Endodermal cell (in vitro differentiated cells): ENCODE measurements around the gene XYLT1. TPM values are rescaled to one million over a fixed set of nuclear protein-coding genes. Genes with fewer than 3 reads are reported as not detected.
"Not testable (repeated sequence)": the region's sequence is repeated elsewhere in the genome, so short reads cannot be mapped to it uniquely, and the experiment has no call there.

ENCODE experiments used
- DNase-seq: peaks from one replicate; pipeline ENCODE4 v3.0.0-alpha.2; 2017
- H3K27ac ChIP-seq: 2 replicates; pipeline ENCODE4 v1.5.1; 2013; ENCODE audit warnings: mild to moderate bottlenecking, low read depth, low read length, moderate library complexity
- H3K27me3 ChIP-seq: 2 replicates; pipeline ENCODE4 v1.6.1; 2013; ENCODE audit warnings: mild to moderate bottlenecking, low read length, moderate library complexity; ENCODE audit not compliant: insufficient read depth, control insufficient read depth, poor library complexity, severe bottlenecking
- H3K36me3 ChIP-seq: 2 replicates; pipeline ENCODE4 v1.7.0; 2013; ENCODE audit warnings: mild to moderate bottlenecking, low read length, moderate library complexity; ENCODE audit not compliant: control insufficient read depth, insufficient read depth
- H3K4me1 ChIP-seq: one replicate; pipeline ENCODE4 v1.7.0; 2013; ENCODE audit warnings: low read length; ENCODE audit not compliant: control insufficient read depth, insufficient read depth
- H3K4me3 ChIP-seq: 2 replicates; pipeline ENCODE4 v1.5.1; 2013; ENCODE audit warnings: mild to moderate bottlenecking, low read length, moderate library complexity
- H3K9ac ChIP-seq: 2 replicates; pipeline ENCODE4 v1.6.1; 2013; ENCODE audit warnings: mild to moderate bottlenecking, low read length, moderate library complexity; ENCODE audit not compliant: poor library complexity, severe bottlenecking; ENCODE audit errors: extremely low read depth
- H3K9me3 ChIP-seq: 2 replicates; pipeline ENCODE4 v1.6.1; 2013; ENCODE audit warnings: mild to moderate bottlenecking, low read length, moderate library complexity; ENCODE audit not compliant: control insufficient read depth
- H3K27ac Mint-ChIP-seq: 2 replicates; pipeline ENCODE4 v1.8.0; 2020; ENCODE audit warnings: mixed read lengths
- H3K27me3 Mint-ChIP-seq: 2 replicates; pipeline ENCODE4 v1.8.0; 2021; ENCODE audit warnings: mild to moderate bottlenecking, mixed read lengths; ENCODE audit not compliant: insufficient read depth
- H3K36me3 Mint-ChIP-seq: 2 replicates; pipeline ENCODE4 v1.8.0; 2020; ENCODE audit warnings: low read depth, mixed read lengths
- H3K4me1 Mint-ChIP-seq: 2 replicates; pipeline ENCODE4 v1.8.0; 2020; ENCODE audit warnings: mixed read lengths
- H3K4me3 Mint-ChIP-seq: 2 replicates; pipeline ENCODE4 v1.8.0; 2020; ENCODE audit warnings: mild to moderate bottlenecking, moderate library complexity, mixed read lengths
- H3K9me3 Mint-ChIP-seq: 2 replicates; pipeline ENCODE4 v1.8.0; 2020; ENCODE audit warnings: mild to moderate bottlenecking, mixed read lengths
- WGBS, 2 experiments: methylation state at CpG; one replicate each; pipeline versions ENCODE4 v1.1.5 to v1.1.7; 2013; ENCODE audit warnings: missing lambda C conversion rate in 2 of 2, mixed read lengths in 1 of 2; ENCODE audit not compliant: insufficient coverage in 1 of 2, insufficient read length in 1 of 2; 5-methylcytosine and 5-hydroxymethylcytosine counted together
- total RNA-seq, 2 donors: library from RNA; stranded (reverse); fragmentation: NEBNext Ultra II Directional in 1 of 2; extraction: Animal tissue kit (Norgen Biotek cat#: 25700) in 1 of 2; gene quantifications; 2 replicates in 1 of 2; 3 replicates in 1 of 2; pipeline ENCODE4 v1.2.1, GENCODE V29; 2021
- TF ChIP-seq, protein P1 (sequence below): fragments of 200-600 bp; sonication (generic); conservative IDR thresholded peaks from 2 replicates; pipeline ENCODE4 v1.5.0; 2021; ENCODE audit warnings: antibody characterized with exemption, mild to moderate bottlenecking

XYLT1 gene
- total RNA-seq, 2 donors from 2014 or later = 26.8 to 28.5 TPM

DNA sequence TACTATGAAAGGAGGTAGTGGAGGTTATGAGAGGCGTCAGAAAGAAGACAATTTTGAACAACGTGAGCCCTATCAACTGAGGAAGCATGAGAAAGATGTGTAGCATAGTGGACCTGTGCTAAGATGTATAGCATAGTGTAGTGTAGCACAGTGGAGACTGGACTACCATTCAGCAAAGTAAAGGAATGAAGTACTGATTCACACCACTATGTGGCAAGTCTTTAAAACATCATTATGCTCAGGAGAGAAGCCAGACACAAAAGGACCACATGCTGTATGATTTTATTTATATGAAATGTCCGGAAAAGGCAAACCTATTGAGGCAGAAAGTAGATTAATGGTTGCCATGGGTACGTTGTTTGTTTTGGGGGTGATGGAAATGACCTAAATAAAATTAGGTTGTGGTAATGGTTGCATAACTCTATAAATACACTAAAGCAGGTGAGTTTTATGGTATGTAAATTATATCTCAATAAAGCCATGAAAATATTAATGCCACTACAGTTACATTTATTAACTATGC lies 20.4 kb upstream of the XYLT1 start:
- Histone ChIP-seq H3K27ac (no peak overlapping the region), H3K36me3 (no peaks in the 10 kb centered on the region), H3K4me3 (no peak overlapping the region), H3K27me3 (no peaks in the 10 kb centered on the region), H3K9ac (no peak overlapping the region), H3K4me1 (no peaks in the 10 kb centered on the region), H3K9me3 (no peaks in the 10 kb centered on the region)
- Mint-ChIP-seq H3K36me3 (no peaks in the 10 kb centered on the region), H3K4me3 (no peak overlapping the region), H3K27me3 (no peaks in the 10 kb centered on the region), H3K4me1 (no peaks in the 10 kb centered on the region), H3K27ac (no peak overlapping the region), H3K9me3 (no peaks in the 10 kb centered on the region)
- no peak for DNase-seq
- TF ChIP-seq, protein P1, sequence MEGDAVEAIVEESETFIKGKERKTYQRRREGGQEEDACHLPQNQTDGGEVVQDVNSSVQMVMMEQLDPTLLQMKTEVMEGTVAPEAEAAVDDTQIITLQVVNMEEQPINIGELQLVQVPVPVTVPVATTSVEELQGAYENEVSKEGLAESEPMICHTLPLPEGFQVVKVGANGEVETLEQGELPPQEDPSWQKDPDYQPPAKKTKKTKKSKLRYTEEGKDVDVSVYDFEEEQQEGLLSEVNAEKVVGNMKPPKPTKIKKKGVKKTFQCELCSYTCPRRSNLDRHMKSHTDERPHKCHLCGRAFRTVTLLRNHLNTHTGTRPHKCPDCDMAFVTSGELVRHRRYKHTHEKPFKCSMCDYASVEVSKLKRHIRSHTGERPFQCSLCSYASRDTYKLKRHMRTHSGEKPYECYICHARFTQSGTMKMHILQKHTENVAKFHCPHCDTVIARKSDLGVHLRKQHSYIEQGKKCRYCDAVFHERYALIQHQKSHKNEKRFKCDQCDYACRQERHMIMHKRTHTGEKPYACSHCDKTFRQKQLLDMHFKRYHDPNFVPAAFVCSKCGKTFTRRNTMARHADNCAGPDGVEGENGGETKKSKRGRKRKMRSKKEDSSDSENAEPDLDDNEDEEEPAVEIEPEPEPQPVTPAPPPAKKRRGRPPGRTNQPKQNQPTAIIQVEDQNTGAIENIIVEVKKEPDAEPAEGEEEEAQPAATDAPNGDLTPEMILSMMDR = no peak
- 84 to 87% methylated on average over 3 to 4 of the region's 4 CpGs for WGBS, 2 experiments

DNA sequence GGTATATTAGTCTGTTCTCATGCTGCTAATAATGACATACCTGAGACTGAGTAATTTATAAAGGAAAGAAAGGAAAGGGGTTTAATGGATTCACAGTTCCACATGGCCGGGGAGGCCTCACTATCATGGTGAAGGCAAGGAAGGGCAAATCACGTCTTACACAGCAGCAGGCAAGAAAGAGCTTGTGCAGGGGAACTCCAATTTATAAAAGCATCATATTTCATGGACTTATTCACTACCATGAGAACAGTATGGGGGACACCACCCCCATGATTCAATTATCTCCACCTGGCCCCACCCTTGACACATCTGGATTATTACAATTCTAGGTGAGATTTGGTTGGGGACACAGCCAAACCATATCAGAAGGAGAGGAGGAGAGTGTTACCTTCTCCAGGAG lies 17.7 kb upstream of the XYLT1 start:
- H3K9me3 Mint-ChIP-seq = no peaks in the 10 kb centered on the region
- no peak overlapping the region for H3K9ac ChIP-seq
- 86 to 98% methylated on average over 2 of the region's 2 CpGs for WGBS, 2 experiments
- no peaks in the 10 kb centered on the region for H3K4me1 Mint-ChIP-seq
- DNase-seq = no peak
- H3K27me3 Mint-ChIP-seq = no peaks in the 10 kb centered on the region
- H3K4me3 ChIP-seq = no peak overlapping the region
- no peak overlapping the region for H3K4me3 Mint-ChIP-seq
- TF ChIP-seq, protein P1 = no peak
- H3K36me3 Mint-ChIP-seq = no peaks in the 10 kb centered on the region
- no peaks in the 10 kb centered on the region for H3K9me3 ChIP-seq
- no peak overlapping the region for H3K27ac Mint-ChIP-seq
- H3K27me3 ChIP-seq = no peaks in the 10 kb centered on the region
- H3K4me1 ChIP-seq = no peaks in the 10 kb centered on the region
- H3K27ac ChIP-seq = no peak overlapping the region
- H3K36me3 ChIP-seq = no peaks in the 10 kb centered on the region

DNA sequence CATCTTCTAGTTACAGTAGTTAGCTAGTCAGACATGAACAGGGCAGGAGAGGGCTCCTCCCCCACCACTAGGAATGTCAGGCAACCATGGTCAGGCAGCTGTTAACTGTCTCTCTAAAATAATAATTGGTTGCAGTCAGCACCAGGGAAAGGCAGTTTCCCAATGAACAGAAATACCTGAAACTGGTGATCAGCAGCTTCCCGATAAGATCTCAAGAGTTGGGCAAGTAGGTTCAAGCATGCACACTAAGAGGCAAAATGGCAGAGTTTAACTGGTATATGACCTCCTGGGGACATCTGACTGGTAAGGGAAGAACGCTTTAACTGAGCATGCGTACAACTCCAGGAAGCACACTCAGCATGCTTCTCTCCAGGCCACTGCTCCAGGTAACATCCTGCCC lies 12.6 kb upstream of the XYLT1 start:
- no peak for DNase-seq
- H3K27me3 ChIP-seq = no peaks in the 10 kb centered on the region
- no peak overlapping the region for H3K4me3 ChIP-seq
- peaks cover 7% of the 10 kb centered on the region for H3K9me3 Mint-ChIP-seq
- no peaks in the 10 kb centered on the region for H3K36me3 Mint-ChIP-seq
- peaks cover 7% of the 10 kb centered on the region for H3K27me3 Mint-ChIP-seq
- peaks cover 4% of the 10 kb centered on the region for H3K4me1 Mint-ChIP-seq
- 93 to 100% methylated on average over 1 to 3 of the region's 3 CpGs for WGBS, 2 experiments
- no peak overlapping the region for H3K27ac Mint-ChIP-seq
- H3K27ac ChIP-seq = no peak overlapping the region
- no peaks in the 10 kb centered on the region for H3K9me3 ChIP-seq
- TF ChIP-seq, protein P1 = no peak
- no peaks in the 10 kb centered on the region for H3K4me1 ChIP-seq
- H3K36me3 ChIP-seq = no peaks in the 10 kb centered on the region
- H3K4me3 Mint-ChIP-seq = no peak overlapping the region
- no peak overlapping the region for H3K9ac ChIP-seq

DNA sequence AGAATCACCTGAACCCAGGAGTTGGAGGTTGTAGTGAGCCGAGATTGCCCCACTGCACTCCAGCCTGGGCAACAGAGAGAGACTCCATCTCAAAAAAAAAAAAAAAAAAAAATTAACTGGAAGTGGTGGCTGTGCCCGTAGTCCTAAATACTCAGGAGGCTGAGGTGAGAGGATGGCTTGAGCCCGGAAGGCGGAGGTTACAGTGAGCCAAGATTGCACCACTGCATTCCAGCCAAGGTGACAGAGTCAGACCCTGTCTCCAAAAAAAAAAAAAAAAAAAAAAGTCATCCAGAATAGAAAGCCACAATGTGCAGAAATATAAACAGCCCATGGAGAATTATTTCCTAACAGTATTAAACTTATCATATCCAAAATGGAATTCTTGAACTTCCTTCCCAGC lies 11.6 kb upstream of the XYLT1 start:
- H3K9ac ChIP-seq, H3K27me3 Mint-ChIP-seq, H3K9me3 Mint-ChIP-seq, H3K4me3 Mint-ChIP-seq, H3K36me3 Mint-ChIP-seq, H3K4me1 ChIP-seq, H3K9me3 ChIP-seq, DNase-seq, H3K27me3 ChIP-seq, H3K4me1 Mint-ChIP-seq, H3K27ac ChIP-seq, H3K36me3 ChIP-seq, H3K27ac Mint-ChIP-seq, H3K4me3 ChIP-seq: not testable (repeated sequence)
- WGBS, 2 experiments = 93 to 100% methylated on average over 3 to 4 of the region's 4 CpGs
